ENCODE measurements around the gene GRIFIN. TPM values are rescaled to one million over a fixed set of nuclear protein-coding genes. Genes with fewer than 3 reads are reported as not detected.
A peak's percentile ranks its signal among the peaks of the same experiment; 100 is the strongest.

GRIFIN gene
- total RNA-seq, 4 donors from 2014 or later = not detected

DNA sequence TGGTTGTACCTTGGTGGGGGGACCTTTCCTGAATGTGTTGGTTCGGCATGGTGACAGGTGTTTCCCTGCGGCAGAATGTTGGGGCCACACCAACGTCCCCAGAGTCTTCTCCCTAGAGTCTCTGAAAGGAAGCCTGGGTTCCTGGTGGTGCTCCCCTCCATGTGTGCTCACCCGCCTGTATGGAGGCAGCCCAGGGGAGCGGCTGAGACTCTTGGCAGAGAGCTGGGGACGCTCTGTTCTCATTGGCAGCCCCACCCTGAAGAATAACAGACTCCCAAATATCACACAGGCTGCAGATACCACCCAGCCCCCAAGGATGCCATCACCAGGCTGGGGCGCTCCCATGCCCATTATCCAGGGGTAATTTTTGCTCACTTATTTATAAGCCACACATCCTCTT lies 38.0 kb downstream of the GRIFIN start:
- WGBS, 2 donors = 71 to 100% methylated on average over 1 of the region's 7 CpGs
- Histone ChIP-seq H3K36me3 (peaks cover 4 to 42% (median 5%) of the 10 kb centered on the region in 3 donors), H3K4me1 (peaks cover 22 to 52% (median 26%) of the 10 kb centered on the region in 3 donors), H3K27me3 (no peaks in the 10 kb centered on the region), H3K4me3 (no peak overlapping the region), H3K27ac (peak overlapping the region; percentile 25 to 67 (median 46)), H3K9me3 (no peaks in the 10 kb centered on the region)
- DNase-seq = no peak
- intact Hi-C loops (cut with DNase I) = no loop called here
- TF ChIP-seq, protein P1, sequence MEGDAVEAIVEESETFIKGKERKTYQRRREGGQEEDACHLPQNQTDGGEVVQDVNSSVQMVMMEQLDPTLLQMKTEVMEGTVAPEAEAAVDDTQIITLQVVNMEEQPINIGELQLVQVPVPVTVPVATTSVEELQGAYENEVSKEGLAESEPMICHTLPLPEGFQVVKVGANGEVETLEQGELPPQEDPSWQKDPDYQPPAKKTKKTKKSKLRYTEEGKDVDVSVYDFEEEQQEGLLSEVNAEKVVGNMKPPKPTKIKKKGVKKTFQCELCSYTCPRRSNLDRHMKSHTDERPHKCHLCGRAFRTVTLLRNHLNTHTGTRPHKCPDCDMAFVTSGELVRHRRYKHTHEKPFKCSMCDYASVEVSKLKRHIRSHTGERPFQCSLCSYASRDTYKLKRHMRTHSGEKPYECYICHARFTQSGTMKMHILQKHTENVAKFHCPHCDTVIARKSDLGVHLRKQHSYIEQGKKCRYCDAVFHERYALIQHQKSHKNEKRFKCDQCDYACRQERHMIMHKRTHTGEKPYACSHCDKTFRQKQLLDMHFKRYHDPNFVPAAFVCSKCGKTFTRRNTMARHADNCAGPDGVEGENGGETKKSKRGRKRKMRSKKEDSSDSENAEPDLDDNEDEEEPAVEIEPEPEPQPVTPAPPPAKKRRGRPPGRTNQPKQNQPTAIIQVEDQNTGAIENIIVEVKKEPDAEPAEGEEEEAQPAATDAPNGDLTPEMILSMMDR (IDR thresholded peaks at IDR 0.05) = no peak
- no peak for TF ChIP-seq POLR2A (IDR thresholded peaks at IDR 0.05)

DNA sequence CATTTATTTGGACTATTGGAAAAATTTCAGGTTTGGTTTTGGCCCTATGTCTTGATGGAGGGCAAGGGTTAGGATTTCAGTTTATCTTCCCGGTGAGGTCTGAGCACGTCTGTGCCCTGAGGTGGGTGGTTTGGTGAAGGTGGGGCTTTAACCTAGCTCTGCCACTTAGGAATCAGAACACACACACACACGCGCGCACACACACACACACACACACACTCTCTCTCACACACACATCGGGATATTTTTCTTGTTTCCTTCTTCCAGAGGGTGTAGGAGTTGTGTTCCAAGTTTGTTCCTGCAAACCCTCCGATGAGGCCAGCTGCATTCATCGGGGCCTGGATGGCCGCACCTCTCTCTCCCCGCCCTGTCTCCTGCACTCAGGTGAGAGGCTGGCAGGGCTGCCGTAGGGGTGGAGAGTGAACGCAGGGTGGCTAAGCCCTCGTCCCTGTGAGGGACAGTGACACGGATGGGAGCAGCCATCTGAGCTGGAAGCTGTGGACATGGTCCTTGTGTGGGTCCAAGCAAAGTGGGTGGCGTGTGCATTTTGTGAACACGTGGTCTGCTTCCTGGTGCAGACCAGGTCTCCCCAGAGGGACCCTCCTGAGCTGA lies 38.6 kb downstream of the GRIFIN start:
- Histone ChIP-seq H3K36me3 (peaks cover 8 to 42% (median 11%) of the 10 kb centered on the region in 3 donors), H3K9me3 (no peaks in the 10 kb centered on the region), H3K27ac (peak overlapping the region; percentile 25 to 67 (median 46)), H3K4me1 (peaks cover 22 to 52% (median 26%) of the 10 kb centered on the region in 3 donors), H3K27me3 (no peaks in the 10 kb centered on the region), H3K4me3 (no peak overlapping the region)
- WGBS, 2 donors = 54 to 80% methylated on average over 10 of the region's 16 CpGs
- DNase-seq = no peak
- intact Hi-C loops (cut with DNase I) = no loop called here
- TF ChIP-seq, protein P1 (IDR thresholded peaks at IDR 0.05) = no peak
- no peak for TF ChIP-seq POLR2A (IDR thresholded peaks at IDR 0.05)

DNA sequence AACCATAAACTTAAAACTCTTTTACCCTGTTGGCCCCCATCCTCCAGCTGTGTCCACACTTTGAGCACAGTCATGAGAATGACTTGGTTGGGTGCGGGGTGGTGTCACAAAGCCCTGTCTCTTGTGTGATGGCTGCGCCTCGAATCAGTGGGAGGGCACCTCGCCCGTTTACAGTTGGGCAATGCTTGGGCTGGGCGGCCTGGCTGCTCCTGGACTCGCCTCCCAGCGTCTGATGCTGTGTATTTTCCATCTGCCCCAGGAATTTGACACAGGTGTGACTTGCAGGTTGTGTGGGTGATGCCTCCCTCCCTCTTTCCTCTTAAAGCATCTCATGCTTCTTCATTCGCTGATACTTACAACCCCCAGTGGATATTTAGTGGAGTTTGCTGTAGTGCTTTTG lies 39.1 kb downstream of the GRIFIN start:
- H3K9me3 ChIP-seq = no peaks in the 10 kb centered on the region
- 47 to 77% methylated on average over 7 to 9 of the region's 9 CpGs for WGBS, 2 donors
- no peaks in the 10 kb centered on the region for H3K27me3 ChIP-seq
- H3K4me3 ChIP-seq = no peak overlapping the region
- DNase-seq = no peak
- TF ChIP-seq, protein P1 (IDR thresholded peaks at IDR 0.05) = no peak
- no peak for TF ChIP-seq POLR2A (IDR thresholded peaks at IDR 0.05)
- H3K27ac ChIP-seq = peak overlapping the region in 2 of 4 donors; percentile 51 to 67
- peaks cover 12 to 46% (median 15%) of the 10 kb centered on the region in 3 donors for H3K36me3 ChIP-seq
- H3K4me1 ChIP-seq = peaks cover 22 to 52% (median 26%) of the 10 kb centered on the region in 3 donors
- intact Hi-C loops (cut with DNase I) = no loop called here

DNA sequence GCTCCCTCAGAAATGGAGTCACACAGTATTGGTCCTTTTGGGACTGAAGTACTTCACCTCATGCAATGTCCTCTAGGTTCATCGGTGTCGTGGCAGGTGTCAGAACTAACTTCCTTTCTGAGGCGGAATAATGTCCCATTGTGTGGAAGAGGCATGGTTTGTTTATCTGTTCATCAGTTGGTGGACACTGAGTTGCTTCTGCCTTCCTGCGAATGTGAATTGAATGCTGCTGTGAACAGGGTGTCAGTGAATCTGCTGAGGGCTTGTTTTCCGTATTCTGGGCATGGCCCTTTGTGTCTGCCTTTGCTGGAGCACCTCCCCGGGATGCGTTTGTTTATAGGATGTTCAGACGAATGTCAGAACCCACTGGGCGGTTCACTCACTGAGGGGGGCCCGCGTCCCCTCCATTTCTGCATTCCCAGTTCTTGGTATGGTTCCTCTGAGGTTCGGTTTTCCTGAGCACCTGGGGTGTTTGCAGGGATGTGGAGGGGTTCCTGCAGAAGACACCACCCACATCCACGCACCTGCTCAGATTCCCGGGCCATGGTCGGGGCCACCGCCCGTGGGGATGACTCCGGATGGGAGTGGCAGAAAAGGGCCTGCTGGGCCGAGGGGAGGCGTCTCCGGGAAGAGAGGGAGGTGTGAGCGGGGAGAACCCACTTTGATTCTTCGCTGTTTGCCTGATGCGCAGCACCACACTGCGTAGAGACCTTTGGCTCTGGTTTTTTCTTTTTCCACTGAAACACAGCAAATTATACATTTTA lies 39.7 kb downstream of the GRIFIN start:
- Histone ChIP-seq H3K27me3 (no peaks in the 10 kb centered on the region), H3K27ac (peak overlapping the region in 1 of 4 donors; percentile 67), H3K4me1 (peaks cover 22 to 52% (median 26%) of the 10 kb centered on the region in 3 donors), H3K4me3 (no peak overlapping the region), H3K9me3 (peaks cover 0 to under 1% (median 0%) of the 10 kb centered on the region in 3 donors), H3K36me3 (peaks cover 12 to 46% (median 15%) of the 10 kb centered on the region in 3 donors)
- no peak for DNase-seq
- no peak for TF ChIP-seq POLR2A (IDR thresholded peaks at IDR 0.05)
- TF ChIP-seq, protein P1 (IDR thresholded peaks at IDR 0.05) = no peak
- 89 to 92% methylated on average over 17 to 22 of the region's 25 CpGs for WGBS, 2 donors
- intact Hi-C loops (cut with DNase I) = no loop called here

DNA sequence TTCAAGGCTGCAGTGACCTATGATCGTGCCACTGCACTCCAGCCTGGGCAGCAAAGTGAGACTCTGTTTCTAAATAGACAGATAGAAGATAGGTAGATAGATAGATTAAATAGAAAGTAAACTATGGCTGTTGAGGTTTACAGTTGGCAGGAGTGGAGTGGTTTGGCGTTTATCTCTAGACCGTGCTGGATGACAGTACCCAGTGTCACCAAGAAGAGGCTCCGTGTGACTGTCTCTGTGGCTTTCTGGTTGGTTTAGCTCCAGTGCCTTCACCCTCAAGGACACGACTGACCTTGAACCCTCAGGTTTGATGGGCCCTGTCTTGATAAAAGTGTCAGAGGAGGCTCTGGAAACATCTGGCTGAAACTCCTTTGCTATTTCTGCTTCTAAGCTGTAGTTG lies 41.1 kb downstream of the GRIFIN start:
- H3K9me3 ChIP-seq = peaks cover 0 to 6% (median 0%) of the 10 kb centered on the region in 3 donors
- no peak overlapping the region for H3K27ac ChIP-seq
- no peak overlapping the region for H3K4me3 ChIP-seq
- WGBS, 2 donors = 91 to 94% methylated on average over 5 of the region's 5 CpGs
- H3K27me3 ChIP-seq = no peaks in the 10 kb centered on the region
- intact Hi-C loops (cut with DNase I) = no loop called here
- H3K36me3 ChIP-seq = peaks cover 12 to 46% (median 15%) of the 10 kb centered on the region in 3 donors
- TF ChIP-seq, protein P1 (IDR thresholded peaks at IDR 0.05) = no peak
- TF ChIP-seq POLR2A (IDR thresholded peaks at IDR 0.05) = no peak
- peaks cover 15 to 38% (median 18%) of the 10 kb centered on the region in 3 donors for H3K4me1 ChIP-seq
- no peak for DNase-seq
